Fibroblast of the aortic adventitia (primary cell): ENCODE results near the gene TPRN. TPM values are rescaled to one million over a fixed set of nuclear protein-coding genes. Genes with fewer than 3 reads are reported as not detected.

ENCODE experiments used
- DNase-seq: peaks from one replicate; pipeline ENCODE4 v3.0.0-alpha.2; 2010; ENCODE audit warnings: low read depth
- H3K4me3 ChIP-seq: 2 replicates; pipeline ENCODE4 v1.5.1; 2011; ENCODE audit warnings: low read depth, mild to moderate bottlenecking, control low read depth, low read length, moderate library complexity
- total RNA-seq: library from RNA; depleted of rRNA; stranded (reverse); fragments of >200 nt; gene quantifications from 2 replicates; pipeline ENCODE4 v1.2.3, GENCODE V29; 2012; ENCODE audit warnings: low replicate concordance
- TF ChIP-seq, protein P1 (sequence below): IDR thresholded peaks from 2 replicates; pipeline ENCODE4 v1.5.1; 2011; ENCODE audit warnings: mild to moderate bottlenecking, low read length, control low read depth, inconsistent platforms; ENCODE audit not compliant: insufficient read depth

TPRN gene
- total RNA-seq, 1 donor, result 8.0 TPM

- no peak for DNase-seq
- H3K4me3 ChIP-seq, result no peak overlapping the region
- TF ChIP-seq, protein P1, sequence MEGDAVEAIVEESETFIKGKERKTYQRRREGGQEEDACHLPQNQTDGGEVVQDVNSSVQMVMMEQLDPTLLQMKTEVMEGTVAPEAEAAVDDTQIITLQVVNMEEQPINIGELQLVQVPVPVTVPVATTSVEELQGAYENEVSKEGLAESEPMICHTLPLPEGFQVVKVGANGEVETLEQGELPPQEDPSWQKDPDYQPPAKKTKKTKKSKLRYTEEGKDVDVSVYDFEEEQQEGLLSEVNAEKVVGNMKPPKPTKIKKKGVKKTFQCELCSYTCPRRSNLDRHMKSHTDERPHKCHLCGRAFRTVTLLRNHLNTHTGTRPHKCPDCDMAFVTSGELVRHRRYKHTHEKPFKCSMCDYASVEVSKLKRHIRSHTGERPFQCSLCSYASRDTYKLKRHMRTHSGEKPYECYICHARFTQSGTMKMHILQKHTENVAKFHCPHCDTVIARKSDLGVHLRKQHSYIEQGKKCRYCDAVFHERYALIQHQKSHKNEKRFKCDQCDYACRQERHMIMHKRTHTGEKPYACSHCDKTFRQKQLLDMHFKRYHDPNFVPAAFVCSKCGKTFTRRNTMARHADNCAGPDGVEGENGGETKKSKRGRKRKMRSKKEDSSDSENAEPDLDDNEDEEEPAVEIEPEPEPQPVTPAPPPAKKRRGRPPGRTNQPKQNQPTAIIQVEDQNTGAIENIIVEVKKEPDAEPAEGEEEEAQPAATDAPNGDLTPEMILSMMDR, result no peak
Observed at GRCh38 chr9:137193771-137194170, 6.8 kb downstream of the TPRN start.

DNA sequence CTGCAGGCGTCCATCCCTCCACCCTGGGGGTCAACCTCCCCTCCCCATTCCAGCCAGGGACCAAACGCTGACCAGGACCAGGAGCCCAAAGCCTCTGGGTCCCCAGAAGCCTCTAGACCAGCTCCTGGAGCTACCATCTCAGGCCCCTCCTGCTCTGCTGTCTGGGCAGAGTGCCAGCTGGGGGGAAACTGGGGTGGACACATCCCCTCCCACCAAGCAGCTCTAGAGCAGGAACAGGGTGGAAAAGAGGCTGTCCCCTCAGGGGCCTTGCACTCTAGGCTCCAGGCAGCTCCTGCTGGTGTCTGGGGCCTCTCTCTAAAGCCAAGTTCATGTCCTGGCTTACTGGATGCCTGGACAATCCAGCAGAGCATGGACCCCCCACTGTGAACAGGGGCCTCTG is 7.7 kb downstream of the TPRN start:
- DNase-seq, result no peak
- TF ChIP-seq, protein P1, result no peak

DNA sequence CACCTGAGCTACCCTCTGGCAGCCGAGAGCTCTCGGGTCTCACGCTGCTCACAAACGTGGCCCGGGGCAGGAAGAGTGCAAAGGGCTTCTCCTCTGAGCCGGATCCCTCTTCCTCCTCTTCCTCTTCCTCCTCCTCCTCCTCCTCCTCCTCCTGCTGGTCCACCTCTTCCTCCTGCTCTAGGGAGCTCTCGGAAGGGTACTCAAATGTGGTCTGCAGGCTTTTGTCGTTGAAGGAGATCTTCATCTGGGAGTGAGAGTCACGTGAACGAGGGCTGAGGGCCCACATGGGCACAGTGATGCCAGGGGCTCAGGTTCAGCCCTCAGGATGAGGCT is 8.1 kb downstream of the TPRN start:
- TF ChIP-seq, protein P1, result no peak
- no peak overlapping the region for H3K4me3 ChIP-seq
- DNase-seq, result no peak

More for the DNA sequence above, 7.7 kb downstream of the TPRN start:
- no peak overlapping the region for H3K4me3 ChIP-seq

DNA sequence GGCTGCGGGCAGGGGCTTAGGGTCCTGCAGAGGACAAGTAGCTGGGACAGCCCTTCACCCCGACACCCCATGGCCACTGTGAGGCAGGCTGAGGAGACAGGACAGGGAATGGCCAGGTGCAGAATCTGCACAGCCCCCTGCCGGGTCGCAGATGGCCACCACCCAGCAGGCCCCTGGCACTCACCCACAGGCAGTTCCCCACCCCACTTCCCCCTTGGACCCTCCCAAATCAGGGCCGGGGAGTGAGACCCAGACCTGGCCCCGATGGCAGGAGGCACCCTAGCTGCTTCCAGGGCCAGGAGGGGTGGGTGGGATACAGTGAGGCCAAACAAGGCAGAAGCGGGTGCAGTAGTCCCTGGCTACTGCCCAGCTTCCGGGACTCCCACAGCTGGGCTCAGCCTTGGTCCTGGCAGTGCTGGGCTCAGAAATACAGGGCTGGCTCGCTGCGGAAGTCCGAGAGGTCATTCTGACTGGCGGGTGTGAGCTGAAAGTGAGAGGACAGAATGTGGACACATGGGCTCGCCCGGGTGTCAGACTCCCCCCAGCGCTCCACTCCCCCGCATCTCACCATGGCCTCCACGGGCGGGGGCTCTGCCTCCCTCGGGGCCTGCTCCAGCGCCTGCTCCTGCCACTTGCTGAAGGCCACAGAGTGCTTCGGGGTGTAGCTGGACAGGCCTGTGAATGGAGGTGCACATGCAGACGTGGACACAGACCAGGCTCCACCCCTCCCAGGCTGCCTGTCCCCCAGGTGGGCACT is 8.7 kb downstream of the TPRN start:
- DNase-seq, result no peak
- no peak overlapping the region for H3K4me3 ChIP-seq
- TF ChIP-seq, protein P1, result no peak

DNA sequence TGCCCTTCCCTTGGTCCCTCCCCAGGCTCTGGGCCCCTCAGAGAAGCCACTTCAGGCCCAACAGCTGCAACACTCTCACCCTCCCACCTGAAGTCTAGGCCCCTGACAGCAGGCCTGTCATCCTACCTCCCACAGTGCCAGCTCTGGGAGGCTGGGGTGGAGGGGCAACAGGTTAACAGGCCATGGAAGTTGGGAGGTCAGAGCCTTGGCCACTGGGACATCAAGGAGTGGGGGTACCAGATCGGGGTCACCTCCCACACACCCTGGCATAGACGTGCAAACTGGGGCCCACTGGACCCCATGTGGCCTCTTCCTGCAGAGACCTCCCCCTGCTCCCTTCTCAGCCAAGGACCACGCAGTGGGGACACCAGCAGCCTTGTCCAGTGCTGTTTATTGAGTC is 9.3 kb downstream of the TPRN start:
- no peak overlapping the region for H3K4me3 ChIP-seq
- no peak for DNase-seq
- TF ChIP-seq, protein P1, result no peak

- DNase-seq, result no peak
Observed at GRCh38 chr9:137190315-137190856, 10.2 kb downstream of the TPRN start.

More at GRCh38 chr9:137190315-137190856, 10.2 kb downstream of the TPRN start:
- TF ChIP-seq, protein P1, result no peak
- H3K4me3 ChIP-seq, result peak overlapping the region; percentile 96
